Medulla oblongata (tissue), 1 donor: ENCODE data around the gene MDGA2.
A peak's percentile ranks its signal among the peaks of the same experiment; 100 is the strongest.
"Not testable (repeated sequence)": the region's sequence is repeated elsewhere in the genome, so short reads cannot be mapped to it uniquely, and the experiment has no call there.

Experiments used
- DNase-seq: peaks from one replicate; pipeline ENCODE4 v3.0.0-alpha.2; 2015; ENCODE audit errors: extremely low spot score

Gene MDGA2

DNA sequence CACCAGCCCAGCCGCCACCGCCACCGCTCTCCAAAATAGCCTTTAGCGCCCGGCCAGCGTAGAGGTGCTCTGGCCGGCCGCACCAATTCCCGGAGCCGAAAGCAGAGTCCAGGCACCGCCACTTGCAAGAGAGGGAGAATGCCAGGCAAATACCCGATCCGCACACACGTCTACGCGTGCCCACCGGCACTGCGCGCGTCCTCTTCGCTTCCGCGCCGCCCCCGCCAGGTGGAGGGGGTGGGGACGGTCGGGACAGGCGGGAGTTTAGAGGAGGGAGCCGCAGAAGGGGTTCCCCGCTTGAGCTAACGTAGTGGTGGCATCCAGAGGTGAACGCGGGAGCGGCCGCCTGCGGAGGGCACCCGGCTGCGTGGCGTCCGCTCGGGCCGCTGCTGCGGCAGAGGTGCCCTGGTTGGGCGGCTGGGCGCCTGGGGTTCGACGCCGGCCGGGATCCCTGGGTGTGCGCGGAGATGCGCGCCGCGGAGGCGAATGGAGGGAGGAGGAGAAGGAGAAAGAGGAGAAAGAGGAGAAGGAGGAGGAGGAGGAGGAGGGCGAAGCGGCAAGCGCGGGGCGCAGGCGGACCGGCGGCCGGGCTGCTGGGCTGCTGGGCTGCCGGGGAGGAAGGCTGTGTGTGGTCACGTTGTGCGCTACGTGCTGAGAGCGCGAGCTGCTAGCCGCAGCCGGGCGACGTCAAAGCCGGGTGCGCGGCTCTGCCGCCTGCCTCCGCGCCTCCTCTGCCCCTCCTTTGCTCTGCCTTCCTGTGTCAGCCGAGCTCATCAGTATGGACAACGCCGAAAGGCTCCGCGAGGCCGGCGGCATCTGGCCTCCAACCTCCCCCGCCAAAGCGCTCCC lies at the start of gene MDGA2:
MDGA2 (minus strand) TSS at position 140 of the 849 bp plus-strand sequence.
- peak; percentile 58 for DNase-seq

DNA sequence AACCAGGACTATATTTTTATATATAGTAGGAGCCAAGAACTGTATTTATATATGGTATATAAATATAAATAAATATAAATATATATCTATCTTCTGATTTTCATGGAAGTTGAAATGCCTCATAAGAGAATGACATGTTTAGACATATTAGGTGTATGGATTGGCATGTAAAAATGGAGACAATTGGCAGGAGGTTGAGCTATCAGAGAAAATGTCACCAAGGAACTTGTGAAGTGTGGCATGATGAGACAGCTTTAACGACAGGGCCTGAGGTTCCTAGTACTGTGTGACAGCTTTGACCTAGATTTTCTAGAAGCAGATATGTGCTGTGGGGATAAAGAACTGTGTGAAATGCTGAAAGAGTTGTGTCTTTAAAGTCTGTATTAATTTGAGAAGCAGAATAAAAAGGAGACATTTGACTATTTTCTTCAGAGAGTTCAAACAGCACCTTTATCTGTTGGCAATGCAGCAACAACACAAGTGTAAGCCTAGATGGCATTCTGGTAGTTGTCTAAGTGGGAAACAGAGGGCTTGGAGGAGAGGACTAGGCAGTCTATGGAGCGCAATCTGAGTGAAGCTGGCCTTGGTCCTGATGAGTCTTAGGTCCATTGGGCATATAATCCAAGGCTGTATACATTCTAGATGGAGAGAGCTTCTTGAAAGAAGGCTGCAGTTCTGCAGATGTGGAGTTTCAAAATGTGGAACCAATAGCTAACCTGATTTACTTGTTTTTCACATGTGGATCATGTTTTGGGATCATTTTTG lies 47.7 kb upstream of the MDGA2 start:
- DNase-seq: no peak

DNA sequence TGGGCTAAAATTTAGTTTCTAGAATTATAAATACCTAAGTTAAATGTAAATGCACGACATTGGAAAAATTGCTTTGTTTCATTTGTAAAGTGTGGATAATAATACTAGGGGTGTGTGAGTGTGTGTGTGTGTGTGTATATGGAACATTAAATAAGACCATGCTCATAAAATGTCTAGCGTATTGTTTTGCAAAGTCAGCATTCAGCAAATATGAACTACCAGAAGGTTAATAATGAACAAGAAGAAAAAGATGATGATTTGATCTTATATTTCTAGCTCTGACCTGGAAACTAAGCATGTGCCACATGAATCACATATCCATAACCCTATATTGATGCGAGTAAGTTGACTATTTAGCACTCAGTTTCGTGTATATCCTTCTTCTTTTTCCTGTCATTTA lies 44.9 kb upstream of the MDGA2 start:
- DNase-seq: no peak

DNA sequence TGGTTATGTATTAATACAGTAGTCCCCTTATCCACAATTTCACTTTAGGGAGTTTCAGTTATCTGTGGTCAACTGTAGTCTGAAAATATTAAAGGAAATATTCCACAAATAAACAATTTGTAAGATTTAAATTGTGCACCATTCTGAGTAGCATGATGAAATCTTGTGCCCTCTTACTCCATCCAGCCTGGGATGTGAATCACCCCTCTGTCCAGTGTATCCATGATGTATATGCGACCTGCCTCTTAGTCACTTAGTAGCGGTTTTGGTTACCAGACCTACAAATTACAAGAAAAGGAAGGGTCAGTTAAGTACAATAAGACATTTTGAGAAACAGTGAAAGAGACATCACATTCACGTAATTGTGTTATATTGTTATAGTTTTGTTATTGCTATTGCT lies 39.9 kb upstream of the MDGA2 start:
- DNase-seq: no peak

DNA sequence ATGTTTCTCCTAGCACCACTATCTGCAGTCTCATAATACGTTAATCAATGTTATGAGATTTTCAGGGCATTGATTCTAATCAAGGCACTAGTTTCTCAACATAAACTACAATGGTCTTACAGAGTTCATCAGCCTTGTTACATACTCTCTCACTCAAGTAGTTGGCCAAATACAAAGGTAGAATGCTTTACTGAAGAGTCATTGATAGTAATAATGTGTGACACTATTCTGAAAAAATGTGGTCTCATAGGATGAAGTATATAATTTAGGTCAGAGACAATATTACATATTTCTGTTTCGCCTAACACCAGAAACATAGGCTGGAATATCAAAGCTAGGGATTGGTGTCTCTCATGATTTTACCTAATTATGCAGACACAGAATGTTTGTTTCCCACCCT lies 35.2 kb upstream of the MDGA2 start:
- DNase-seq: no peak

DNA sequence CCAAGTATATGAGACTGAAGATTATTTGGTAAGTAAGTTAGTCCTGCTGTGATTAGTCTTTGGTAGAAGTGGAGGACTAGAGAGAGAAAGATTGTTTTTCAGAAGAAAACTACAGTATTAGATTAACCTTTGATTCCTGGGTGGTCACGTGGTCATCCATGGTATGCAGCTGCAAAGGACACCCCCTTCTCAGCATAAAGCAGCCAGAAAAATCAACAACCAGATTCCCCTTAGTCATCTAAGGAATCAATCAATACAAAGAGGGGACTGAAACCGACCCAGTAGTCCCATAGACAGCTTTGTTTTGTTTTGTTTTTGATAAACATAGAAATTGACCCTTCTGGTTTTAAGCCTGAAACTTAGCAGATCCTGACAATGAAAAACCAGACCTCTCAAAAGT lies 30.3 kb upstream of the MDGA2 start:
- no peak for DNase-seq

DNA sequence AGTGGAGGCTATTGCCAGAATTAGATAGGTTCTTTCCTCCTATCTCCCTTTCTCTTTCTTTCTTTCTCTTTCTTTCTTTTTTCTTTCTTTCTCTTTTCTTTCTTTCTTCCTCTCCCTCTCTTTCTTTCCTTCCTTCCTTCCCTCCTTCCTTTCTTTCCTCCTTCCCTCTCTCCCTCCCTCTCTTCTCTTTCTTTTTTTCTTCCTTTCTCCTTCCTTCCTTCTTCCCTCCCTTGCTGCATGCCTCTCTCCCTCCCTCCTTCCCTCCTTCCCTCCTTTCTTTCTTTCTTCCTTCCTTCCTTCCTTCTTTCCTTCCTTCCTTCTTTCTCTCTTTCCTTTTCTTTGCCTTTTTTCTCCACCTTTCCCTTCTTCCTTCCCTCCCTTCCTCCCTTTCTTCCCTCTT lies 16.4 kb upstream of the MDGA2 start:
- no peak for DNase-seq

DNA sequence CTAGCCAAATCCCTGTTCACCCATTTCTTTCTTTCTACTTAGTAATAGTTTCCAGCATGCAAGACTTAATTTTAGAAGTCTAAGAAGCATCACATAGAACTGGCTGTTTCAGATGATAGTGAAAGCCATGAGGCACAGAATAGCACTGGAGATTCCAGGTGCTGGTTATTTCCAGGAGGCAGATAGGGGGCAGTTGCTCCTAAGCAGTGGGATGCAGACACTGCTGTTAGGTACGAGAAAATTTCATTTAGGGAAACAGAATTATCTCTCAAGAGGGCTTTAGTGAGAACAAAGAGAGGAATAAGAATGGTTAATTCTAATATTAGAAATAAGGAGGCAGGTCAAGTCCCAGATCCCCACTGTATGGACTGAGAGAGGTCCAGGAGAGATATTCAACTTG lies 3.6 kb upstream of the MDGA2 start:
- no peak for DNase-seq

DNA sequence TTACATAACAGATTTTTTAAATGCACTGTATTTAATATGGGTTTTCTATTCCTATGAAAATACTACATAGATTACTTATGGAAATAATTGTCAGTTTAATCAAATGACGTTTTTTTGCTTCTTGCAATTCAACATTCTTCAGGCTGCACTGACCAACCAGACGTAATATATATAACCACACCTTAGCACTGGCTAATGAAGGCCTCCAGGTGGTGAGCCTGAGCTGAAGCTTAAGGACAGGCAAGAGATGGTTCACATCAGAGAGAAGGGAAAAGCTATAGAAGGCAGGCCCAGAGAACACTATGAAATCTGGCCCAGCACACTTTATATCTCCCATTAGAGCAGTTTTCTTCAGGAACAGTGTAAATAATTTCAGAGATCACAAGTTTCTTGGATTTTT lies 2.8 kb upstream of the MDGA2 start:
- no peak for DNase-seq

DNA sequence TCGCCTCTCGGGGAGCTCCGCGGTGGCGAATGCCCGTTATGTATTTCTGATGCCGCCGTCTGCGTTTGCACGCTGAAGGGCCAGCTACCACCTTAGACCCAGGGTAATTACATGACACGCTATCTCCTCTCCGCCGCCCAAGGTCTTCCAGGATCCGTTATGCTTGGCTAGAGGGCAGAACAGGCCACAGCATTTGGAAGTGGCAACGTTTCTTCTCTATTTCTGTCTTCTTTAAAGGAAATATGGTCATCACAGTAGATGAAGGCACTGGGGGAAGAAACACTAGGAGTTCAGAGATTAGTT lies 861 bp upstream of the MDGA2 start:
- no peak for DNase-seq

DNA sequence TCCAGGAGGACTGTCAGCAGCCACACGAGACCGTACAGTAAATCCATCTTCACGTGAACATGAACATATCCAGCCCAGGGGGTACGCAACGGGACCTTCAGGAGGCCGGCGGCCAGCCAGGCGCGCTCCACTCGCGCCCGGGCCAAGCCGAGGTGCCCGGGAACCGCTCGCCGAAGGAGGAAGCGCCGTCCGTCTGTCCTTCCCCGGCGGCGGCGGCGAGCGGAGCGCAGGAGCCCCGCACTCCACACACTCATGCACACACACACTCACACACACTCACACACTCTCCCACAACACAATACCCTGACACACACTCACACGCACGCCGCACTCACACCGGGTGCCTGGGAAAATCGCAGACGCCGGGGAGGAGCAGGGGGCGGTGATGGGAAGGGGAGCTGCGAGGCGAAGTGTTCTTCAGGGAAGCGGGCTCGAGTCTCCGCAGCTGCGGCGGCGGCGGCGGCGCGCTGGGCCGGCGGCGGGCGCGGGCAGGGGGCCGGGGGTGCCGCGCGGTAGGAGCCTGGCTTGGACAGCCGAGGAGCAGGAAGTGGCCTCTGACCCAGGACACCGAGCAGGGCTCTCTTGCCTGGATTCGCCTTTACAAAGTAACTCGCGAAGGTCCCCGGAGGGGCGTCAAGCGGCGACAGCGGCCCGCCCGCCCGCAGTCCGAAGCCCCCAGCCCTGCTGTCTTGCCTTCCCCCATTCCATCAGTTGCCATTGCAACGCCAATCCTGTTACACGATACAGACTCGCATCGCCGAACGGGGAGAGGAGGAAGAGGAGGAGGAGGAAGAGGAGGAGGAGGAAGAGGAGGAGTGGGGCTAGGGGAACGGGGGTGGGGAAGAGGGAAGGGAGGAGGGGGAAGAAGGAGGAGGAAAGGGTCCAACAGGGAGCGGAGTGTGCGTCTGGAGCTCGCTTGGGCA lies 601 bp downstream of the MDGA2 start:
- no peak for DNase-seq

DNA sequence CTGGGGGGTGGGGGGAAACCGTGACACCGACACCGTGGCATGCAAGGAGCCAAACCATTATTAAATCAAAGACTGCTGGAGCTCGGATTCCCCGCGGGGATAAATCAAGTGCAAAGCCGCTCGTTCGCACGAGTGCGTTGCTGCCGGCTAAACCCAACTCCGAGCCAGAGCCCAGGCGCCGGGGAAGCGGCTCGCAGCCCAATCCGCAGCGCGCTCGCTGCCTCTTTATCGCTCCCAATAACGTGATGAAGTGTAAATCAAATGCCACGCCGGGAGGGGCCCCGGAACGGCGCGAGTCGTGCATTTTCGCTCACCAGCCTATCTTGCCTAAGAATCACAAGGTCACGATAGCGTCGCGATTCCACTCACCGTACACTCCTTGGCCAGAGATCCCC lies 1.3 kb downstream of the MDGA2 start:
- no peak for DNase-seq

DNA sequence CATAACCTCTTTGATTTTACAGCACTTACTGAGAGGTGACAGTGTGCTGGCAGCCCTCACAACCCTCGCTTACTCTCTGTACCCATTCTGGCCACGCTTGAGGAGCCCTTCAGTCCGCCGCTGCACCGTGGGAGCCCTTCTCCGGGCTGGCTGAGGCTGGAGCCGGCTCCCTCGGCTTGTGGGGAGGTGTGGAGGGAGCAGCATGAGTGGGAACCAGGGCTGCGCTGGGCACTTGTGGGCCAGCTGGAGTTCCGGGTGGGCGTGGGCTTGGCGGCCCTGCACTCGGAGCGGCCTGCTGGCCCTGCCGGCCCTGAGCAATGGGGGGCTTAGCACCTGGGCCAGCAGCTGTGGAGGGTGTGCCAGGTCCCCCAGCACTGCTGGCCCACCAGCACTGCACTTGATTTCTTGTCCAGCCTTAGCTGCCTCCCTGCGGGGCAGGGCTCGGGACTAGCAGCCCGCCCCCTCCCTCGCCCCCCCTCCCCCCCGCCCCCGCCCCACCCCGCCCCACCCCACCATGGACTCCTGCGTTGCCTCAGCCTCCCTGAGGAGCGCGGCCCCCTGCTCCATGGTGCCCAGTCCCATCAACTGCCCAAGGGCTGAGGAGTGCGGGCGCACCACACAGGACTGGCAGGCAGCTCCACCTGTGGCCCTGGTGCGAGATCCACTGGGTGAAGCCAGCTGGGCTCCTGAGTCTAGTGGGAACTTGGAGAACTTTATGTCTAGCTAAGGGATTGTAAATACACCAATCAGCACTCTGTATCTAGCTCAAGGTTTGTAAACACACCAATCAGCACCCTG lies 9.9 kb downstream of the MDGA2 start:
- DNase-seq: no peak

DNA sequence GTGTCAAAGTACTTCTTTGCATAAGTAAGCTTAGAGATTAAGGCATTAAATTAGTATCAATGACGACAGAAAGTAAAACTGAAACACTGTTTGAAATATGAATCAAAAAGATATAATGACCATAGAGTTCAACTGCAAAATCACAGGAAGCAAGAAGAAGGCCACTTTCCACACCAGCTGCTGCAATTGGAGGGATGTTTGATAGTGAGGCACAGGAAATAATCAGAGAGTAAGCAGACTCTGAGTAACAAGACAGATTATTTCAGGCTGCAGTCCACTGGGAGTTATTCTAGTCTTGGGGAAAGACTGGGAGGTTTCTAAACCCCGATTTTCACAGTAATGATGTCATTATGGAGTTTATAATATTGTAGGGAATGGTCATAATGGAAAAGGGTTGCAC lies 12.9 kb downstream of the MDGA2 start:
- DNase-seq: no peak

DNA sequence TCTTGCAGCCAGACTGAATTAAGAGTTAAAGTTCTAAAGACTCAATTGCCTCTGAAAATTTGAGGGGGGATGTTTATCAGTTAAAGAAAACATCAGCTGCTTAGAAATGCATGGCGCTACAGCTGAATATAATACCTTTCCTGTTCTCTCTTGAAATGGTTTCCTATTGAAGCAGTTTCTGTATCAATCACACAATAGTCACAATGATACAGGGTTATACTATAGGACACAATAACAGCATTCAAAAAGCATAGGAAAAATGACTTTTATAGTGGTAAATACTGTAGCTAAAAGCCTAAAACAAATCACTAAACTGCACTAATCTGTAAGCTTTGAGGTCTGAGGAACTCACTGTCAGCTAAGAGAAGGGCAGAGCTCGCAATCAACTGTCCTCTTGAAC lies 15.2 kb downstream of the MDGA2 start:
- peak; percentile 41 for DNase-seq

DNA sequence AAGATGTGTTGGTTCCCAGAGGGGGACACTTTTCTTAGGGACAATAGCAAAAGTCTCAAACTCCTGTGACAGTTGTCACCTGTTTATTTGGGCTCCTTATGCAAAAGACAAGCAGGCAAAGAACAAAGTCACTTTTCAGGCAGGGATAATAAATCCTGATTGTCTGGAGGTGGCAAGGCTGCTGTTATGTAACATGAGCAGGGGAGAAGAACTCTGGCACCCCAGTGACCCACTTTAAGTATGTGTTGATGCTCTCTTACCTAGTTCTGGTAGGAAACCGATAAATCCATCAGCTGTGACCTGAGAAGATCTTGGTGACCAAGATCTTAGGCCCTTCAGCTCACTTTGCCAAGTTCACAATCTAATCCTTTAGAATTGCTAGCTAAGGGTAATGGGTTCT lies 17.4 kb downstream of the MDGA2 start:
- DNase-seq: no peak

DNA sequence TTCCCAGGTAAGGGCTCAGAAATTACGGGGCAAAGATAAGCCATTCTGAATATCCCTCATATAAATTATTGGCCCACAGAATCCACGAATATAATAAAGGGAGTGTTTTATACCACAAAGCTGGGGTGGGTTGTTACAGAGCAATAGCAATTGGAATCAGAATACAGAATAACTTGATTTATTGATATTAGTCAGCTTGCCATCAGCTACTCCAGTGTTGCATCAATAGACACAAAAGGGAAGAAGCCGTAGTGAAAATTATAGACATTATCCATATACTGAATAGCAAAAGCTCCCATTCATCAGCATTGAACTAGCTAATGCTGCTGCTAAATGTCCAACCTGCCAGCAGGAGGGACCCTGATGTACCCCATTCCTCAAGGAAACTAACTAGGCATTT lies 18.3 kb downstream of the MDGA2 start:
- DNase-seq: no peak

DNA sequence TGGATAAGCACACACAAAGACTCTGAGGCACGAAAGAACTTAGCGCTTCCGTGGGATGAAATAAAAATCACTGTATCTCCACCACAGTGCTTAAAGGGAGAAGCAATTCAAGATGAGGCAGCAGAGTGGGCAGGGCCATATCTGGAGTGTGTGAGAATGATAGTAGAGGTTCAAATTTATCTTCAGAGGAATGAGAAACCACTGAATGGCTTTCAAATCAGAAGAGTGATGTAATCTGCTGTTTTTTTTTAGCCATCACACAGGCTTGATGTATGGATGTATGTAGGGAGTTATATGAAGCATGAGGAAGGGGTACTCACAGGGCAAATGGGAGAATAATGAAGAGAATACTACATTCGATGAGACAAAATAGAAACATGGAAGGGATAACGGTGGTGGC lies 24.1 kb downstream of the MDGA2 start:
- DNase-seq: no peak

DNA sequence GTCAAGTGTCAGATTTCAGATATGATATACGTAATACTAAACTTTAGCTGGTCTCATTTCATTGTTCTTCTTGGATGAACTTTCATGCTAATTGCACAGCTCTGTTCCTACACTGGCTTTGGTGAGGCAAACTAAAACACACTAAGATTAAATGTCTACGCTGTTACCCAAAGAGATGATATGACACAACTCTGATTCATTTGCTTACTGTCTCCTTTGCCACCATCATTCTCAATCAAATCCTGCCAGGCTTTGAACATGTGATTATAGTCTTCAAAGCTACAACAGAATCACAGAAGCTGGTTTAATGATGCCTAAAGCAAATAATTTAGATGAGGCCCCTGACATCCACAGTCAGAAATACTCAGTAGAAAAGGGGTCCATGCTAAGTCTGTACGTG lies 37.7 kb downstream of the MDGA2 start:
- DNase-seq: no peak

DNA sequence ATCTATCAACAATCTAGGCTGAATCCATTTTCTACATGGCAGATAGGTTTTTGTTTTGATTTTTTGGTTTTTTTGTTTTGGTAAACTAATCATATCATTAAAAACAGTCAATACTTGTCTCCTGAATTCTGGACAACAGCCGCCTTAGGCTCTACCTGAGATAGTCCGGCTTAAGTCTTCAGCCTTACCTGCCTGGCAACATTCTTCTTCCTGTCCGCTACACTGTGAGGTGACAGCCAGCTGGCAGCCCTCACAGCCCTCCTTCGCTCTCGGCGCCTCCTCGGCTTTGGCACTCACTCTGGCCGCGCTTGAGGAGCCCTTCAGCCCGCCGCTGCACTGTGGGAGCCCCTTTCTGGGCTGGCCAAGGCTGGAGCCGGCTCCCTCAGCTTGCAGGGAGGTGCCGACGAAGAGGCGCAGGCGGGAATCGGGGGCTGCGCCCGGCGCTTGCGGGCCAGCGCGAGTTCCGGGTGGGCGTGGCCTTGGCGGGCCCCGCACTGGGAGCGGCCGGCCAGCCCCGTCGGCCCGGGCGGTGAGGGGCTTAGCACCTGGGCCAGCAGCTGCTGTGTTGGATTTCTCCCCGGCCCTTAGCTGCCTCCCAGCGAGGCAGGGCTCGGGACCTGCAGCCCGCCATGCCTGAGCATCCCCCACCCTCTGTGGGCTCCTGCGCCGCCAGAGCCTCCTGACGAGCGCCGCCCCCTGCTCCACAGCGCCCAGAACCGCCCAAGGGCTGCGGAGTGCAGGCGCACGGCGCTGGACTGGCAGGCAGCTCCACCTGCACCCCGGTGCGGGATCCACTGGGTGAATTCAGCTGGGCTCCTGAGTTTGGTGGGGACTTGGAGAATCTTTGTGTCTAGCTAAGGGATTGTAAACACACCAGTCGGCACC lies 49.0 kb downstream of the MDGA2 start:
- no peak for DNase-seq

DNA sequence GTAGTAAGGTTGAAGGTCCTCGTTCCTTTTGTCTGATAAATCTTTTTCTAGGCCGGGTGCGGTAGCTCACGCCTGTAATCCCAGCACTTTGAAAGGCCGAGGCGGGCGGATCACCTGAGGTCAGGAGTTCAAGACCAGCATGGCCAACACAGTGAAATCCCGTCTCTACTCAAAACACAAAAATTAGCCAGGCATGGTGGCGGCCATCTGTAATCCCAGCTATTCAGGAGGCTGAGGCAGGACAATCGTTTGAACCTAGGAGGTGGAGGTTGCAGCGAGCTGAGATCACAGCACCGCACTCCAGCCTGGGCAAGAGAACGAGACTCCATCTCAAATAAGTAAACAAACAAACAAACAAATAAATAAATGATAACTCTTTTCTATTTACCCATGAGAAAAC lies 51.3 kb downstream of the MDGA2 start:
- DNase-seq: not testable (repeated sequence)
